Activated CD4-positive, CD25-positive, alpha-beta regulatory T cell treated with anti-CD3 and anti-CD28 coated beads, Interleukin-2, amount 50 U/mL, for 72 hours (primary cell): ENCODE results near the gene KIRREL2.
A peak's percentile ranks its signal among the peaks of the same experiment; 100 is the strongest.

Source experiments
- DNase-seq: peaks from one replicate; pipeline ENCODE4 v3.0.0; 2021

Gene KIRREL2

GRCh38 chr19:35845215-35846037, 11.3 kb upstream of the KIRREL2 start:
- no peak for DNase-seq

- DNase-seq = no peak
Measured at GRCh38 chr19:35846038-35846668, 10.6 kb upstream of the KIRREL2 start.

- no peak for DNase-seq
Measured at GRCh38 chr19:35847911-35848310, 8.8 kb upstream of the KIRREL2 start.

- DNase-seq = no peak
Measured at GRCh38 chr19:35848486-35848885, 8.2 kb upstream of the KIRREL2 start.

- no peak for DNase-seq
Measured at GRCh38 chr19:35848919-35849505, 7.7 kb upstream of the KIRREL2 start.

- no peak for DNase-seq
Measured at GRCh38 chr19:35851213-35852028, 5.3 kb upstream of the KIRREL2 start.

GRCh38 chr19:35852029-35852780, 4.5 kb upstream of the KIRREL2 start, which contains the start of gene NPHS1:
NPHS1 (minus strand) TSS chr19:35852504; CDS start chr19:35851837, 667 bp downstream.
- DNase-seq = no peak

- DNase-seq = no peak
Measured at GRCh38 chr19:35853038-35853756, 3.5 kb upstream of the KIRREL2 start.

- no peak for DNase-seq
Measured at GRCh38 chr19:35858311-35858710, 1.6 kb downstream of the KIRREL2 start.

GRCh38 chr19:35859414-35859813, 2.7 kb downstream of the KIRREL2 start:
- no peak for DNase-seq

GRCh38 chr19:35860436-35860817, 3.7 kb downstream of the KIRREL2 start:
- DNase-seq = no peak

- DNase-seq = no peak
Measured at GRCh38 chr19:35860818-35861639, 4.3 kb downstream of the KIRREL2 start.

- DNase-seq = no peak
Measured at GRCh38 chr19:35861640-35862160, 5.0 kb downstream of the KIRREL2 start.

- no peak for DNase-seq
Measured at GRCh38 chr19:35862528-35862927, 5.8 kb downstream of the KIRREL2 start.

GRCh38 chr19:35863018-35863417, 6.3 kb downstream of the KIRREL2 start:
- no peak for DNase-seq

GRCh38 chr19:35868172-35868822, 11.6 kb downstream of the KIRREL2 start, which contains the start of gene APLP1:
APLP1 (plus strand) TSS chr19:35868574; CDS start chr19:35868637, 63 bp downstream.
- peak; percentile 74 for DNase-seq

- no peak for DNase-seq
Measured at GRCh38 chr19:35868823-35869326, 12.2 kb downstream of the KIRREL2 start.

GRCh38 chr19:35869327-35870123, 12.8 kb downstream of the KIRREL2 start:
- DNase-seq = peak; percentile 80
